Uterus (tissue), 4 donors: ENCODE results near the gene UPK1A. TPM values are rescaled to one million over a fixed set of nuclear protein-coding genes. Genes with fewer than 3 reads are reported as not detected.

Source experiments
- DNase-seq, 2 donors: peaks; one replicate each; pipeline ENCODE4 v3.0.0-alpha.2; 2019 to 2020
- H3K27ac ChIP-seq, 2 donors: fragments of 200-600 bp; sonication (generic); 1 replicate in 1 of 2; 2 replicates in 1 of 2; pipeline ENCODE4 v1.5.1; 2016 to 2018
- H3K27me3 ChIP-seq, 2 donors: fragments of 200-600 bp; sonication (generic); one replicate each; pipeline ENCODE4 v1.5.1; 2018 to 2019; ENCODE audit warnings: control low read depth in 1 of 2
- H3K36me3 ChIP-seq, 2 donors: fragments of 200-600 bp; sonication (generic); one replicate each; pipeline ENCODE4 v1.5.1; 2019; ENCODE audit warnings: control low read depth in 1 of 2
- H3K4me1 ChIP-seq, 2 donors: fragments of 200-600 bp; sonication (generic); one replicate each; pipeline ENCODE4 v1.5.1; 2018 to 2019; ENCODE audit warnings: control low read depth in 1 of 2
- H3K4me3 ChIP-seq, 2 donors: fragments of 200-600 bp; sonication (generic); 1 replicate in 1 of 2; 2 replicates in 1 of 2; pipeline ENCODE4 v1.5.1; 2018 to 2019; ENCODE audit warnings: mild to moderate bottlenecking in 1 of 2
- H3K9me3 ChIP-seq, 2 donors: fragments of 200-600 bp; sonication (generic); one replicate each; pipeline ENCODE4 v1.5.1; 2019; ENCODE audit warnings: control low read depth in 1 of 2
- POLR2A ChIP-seq, 2 donors: fragments of 450-650 bp; IDR thresholded peaks; one replicate each; pipeline ENCODE4 v1.6.1; 2016; ENCODE audit warnings: antibody characterized with exemption in 2 of 2, mild to moderate bottlenecking in 1 of 2, moderate library complexity in 1 of 2
- intact Hi-C: fragments of 100-400 bp; cut with DNase I; formaldehyde crosslinking; loops from one replicate; pipeline ENCODE4 v1.15.1; 2023; ENCODE audit warnings: low total_unique reads
- total RNA-seq, 4 donors: library from RNA; depleted of rRNA in 3 of 4; stranded (reverse); fragments of >200 nt in 3 of 4; gene quantifications; one replicate each; pipeline versions ENCODE4 v1.1.0 to v1.2.4, GENCODE V29; 2014 to 2023
- TF ChIP-seq, protein P1 (sequence below), 4 experiments: fragments of 200-600 bp in 2 of 4; fragments of 450-650 bp in 2 of 4; sonication (generic) in 2 of 4; IDR thresholded peaks; one replicate each; pipeline ENCODE4 v1.5.1; 2016 to 2019; ENCODE audit warnings: antibody characterized with exemption in 4 of 4, mild to moderate bottlenecking in 2 of 4, moderate library complexity in 1 of 4
- donor health status: DM: yes; HTN: yes; CAD: no.

The UPK1A gene
- total RNA-seq, 4 donors from 2014 or later, result 0.91 TPM; not detected in 3

DNA sequence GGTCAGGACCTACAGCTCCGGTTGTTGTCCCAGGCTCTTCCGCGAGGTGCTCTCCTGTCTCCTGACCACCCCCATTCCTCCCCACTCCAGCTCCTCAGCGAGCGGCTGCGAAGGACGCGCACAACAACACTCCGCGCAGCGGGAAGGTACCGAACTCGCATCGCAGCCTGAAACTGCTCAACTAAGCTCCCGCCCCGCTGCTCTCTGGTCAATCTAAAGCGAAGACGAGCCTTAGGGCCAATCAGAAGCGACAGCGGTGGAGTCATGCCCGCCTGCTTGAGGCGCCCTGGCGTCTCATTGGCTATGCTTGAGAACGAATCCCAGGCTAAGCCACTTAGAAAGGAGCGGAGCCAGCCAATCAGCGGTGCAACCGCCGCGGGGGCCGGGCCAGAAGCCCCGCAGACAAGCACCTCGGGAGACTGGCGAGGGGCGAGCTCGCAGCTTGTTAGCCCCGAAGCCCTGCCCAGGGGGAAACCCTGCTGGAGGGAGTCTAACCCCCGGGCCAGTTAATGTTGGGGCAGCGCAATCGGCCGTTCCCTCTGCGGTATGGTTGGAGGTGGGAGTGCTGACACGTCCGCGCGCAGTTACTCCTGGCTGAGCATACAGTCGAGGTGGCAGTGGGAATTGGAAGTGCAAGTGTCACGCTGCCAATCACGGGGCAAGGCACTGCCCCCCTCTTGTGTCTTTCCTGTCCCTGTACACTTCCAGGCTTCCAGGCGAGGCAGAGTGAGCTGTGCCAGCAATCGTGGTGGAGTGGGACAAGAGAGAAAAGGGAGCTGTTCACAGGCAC lies 36.1 kb downstream of the UPK1A start:
- TF ChIP-seq, protein P1, sequence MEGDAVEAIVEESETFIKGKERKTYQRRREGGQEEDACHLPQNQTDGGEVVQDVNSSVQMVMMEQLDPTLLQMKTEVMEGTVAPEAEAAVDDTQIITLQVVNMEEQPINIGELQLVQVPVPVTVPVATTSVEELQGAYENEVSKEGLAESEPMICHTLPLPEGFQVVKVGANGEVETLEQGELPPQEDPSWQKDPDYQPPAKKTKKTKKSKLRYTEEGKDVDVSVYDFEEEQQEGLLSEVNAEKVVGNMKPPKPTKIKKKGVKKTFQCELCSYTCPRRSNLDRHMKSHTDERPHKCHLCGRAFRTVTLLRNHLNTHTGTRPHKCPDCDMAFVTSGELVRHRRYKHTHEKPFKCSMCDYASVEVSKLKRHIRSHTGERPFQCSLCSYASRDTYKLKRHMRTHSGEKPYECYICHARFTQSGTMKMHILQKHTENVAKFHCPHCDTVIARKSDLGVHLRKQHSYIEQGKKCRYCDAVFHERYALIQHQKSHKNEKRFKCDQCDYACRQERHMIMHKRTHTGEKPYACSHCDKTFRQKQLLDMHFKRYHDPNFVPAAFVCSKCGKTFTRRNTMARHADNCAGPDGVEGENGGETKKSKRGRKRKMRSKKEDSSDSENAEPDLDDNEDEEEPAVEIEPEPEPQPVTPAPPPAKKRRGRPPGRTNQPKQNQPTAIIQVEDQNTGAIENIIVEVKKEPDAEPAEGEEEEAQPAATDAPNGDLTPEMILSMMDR (IDR thresholded peaks at IDR 0.05), result no peak
- no peak for TF ChIP-seq POLR2A (IDR thresholded peaks at IDR 0.05)

DNA sequence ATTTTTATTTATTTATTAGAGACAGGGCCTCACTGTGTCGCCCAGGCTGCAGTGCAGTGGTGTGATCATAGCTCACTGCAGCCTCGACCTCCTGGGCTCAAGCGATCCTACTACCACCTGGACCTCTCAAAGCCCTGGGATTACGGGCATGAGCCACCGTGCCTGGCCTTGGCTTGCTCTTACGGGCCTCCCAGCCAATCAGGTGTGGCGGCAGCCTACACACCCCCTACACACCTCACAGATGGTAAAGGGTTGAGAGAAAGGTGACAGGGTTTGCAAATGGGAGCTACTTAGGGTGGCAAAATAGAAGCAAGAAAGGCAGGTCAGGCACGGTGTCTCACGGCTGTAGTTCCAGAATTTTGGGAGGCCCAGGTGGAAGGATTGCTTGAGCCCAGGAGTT lies 37.0 kb downstream of the UPK1A start:
- no peak for TF ChIP-seq POLR2A (IDR thresholded peaks at IDR 0.05)
- TF ChIP-seq, protein P1 (IDR thresholded peaks at IDR 0.05), result no peak
- Histone ChIP-seq H3K36me3 (no peaks in the 10 kb centered on the region), H3K4me3 (no peak overlapping the region), H3K4me1 (no peaks in the 10 kb centered on the region), H3K27me3 (no peaks in the 10 kb centered on the region), H3K9me3 (no peaks in the 10 kb centered on the region), H3K27ac (no peak overlapping the region)
- intact Hi-C loops, result no loop called here
- DNase-seq, result no peak

More for the DNA sequence above, 36.1 kb downstream of the UPK1A start:
- Histone ChIP-seq H3K36me3 (no peaks in the 10 kb centered on the region), H3K27me3 (no peaks in the 10 kb centered on the region), H3K4me1 (no peaks in the 10 kb centered on the region), H3K9me3 (no peaks in the 10 kb centered on the region), H3K27ac (peak overlapping the region in 1 of 2 donors; percentile 43), H3K4me3 (peak overlapping the region; percentile 45 to 51)
- intact Hi-C loops, result no loop called here
- peak; percentile 92 to 96 for DNase-seq

DNA sequence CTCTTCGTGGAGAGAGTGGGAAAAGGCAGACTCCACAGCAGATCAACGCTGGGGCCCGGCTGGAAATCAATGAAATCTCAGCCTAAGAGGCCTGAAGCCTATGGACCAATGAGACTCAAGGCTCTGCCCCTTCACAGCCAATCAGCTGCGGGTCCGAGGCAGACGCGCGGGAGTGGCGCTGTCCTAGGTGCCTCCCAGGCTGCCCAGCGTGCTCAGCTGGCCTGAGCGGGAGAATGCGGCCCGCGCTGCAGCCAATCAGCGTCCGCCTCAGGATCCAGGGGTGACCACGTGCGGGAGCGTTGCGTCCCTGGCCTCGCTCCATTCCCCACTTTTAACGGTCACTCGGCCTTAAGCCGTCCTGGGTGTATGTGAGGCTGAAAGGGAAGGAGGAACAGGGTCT lies 37.9 kb downstream of the UPK1A start, which contains the start of gene ZBTB32:
TSS of gene ZBTB32 (plus strand) at position 341 of the 400 bp plus-strand sequence. CDS start 10,069 bp downstream, outside the sequence.
- TF ChIP-seq, protein P1 (IDR thresholded peaks at IDR 0.05), result no peak
- TF ChIP-seq POLR2A (IDR thresholded peaks at IDR 0.05), result no peak
- intact Hi-C loops, result no loop called here
- H3K27me3 ChIP-seq, result no peaks in the 10 kb centered on the region
- no peaks in the 10 kb centered on the region for H3K36me3 ChIP-seq
- H3K4me3 ChIP-seq, result no peak within 1 kb of the TSS
- H3K27ac ChIP-seq, result no peak within 1 kb of the TSS
- no peaks in the 10 kb centered on the region for H3K4me1 ChIP-seq
- no peaks in the 10 kb centered on the region for H3K9me3 ChIP-seq
- DNase-seq, result no peak

DNA sequence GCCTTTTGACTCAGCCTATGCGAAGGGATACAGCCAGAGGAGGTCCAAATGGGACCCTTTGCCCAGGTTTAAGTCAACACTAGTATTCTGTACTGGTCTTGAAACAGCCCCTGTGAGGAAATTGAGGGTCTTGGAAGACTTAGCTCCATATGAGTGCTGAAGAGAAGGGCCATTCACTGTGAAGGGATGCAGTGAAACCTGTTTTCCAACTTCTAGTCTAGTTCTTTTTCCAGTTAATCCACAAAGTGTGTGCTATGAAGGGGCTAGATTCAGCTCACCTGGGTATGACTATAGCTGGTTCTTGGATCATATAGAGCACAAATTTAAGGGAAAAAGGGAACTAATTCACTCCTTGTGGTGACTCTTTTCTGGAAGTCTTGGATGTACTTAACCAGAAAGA lies 42.1 kb downstream of the UPK1A start:
- no peak overlapping the region for H3K4me3 ChIP-seq
- H3K9me3 ChIP-seq, result no peaks in the 10 kb centered on the region
- H3K36me3 ChIP-seq, result no peaks in the 10 kb centered on the region
- no peaks in the 10 kb centered on the region for H3K27me3 ChIP-seq
- DNase-seq, result no peak
- no peak for TF ChIP-seq POLR2A (IDR thresholded peaks at IDR 0.05)
- TF ChIP-seq, protein P1 (IDR thresholded peaks at IDR 0.05), result no peak
- intact Hi-C loops, result no loop called here
- no peaks in the 10 kb centered on the region for H3K4me1 ChIP-seq
- no peak overlapping the region for H3K27ac ChIP-seq
